Stimulated activated naive B cell treated with anti-CD40 and anti-IgM and Interleukin-4, amounts not matched to agents 10 μg/mL and 1 μg/mL and 100 μg/mL, for 72 hours (primary cell): ENCODE data around the gene HTR7.
"Not testable (repeated sequence)": the region's sequence is repeated elsewhere in the genome, so short reads cannot be mapped to it uniquely, and the experiment has no call there.

Experiments used
- ATAC-seq, 2 donors: fragments of 150-1000 bp; cut with Tn5 transposase; replicated peaks; 2 replicates each; pipeline ENCODE4 v1.10.0; 2021; ENCODE audit warnings: moderate library complexity in 1 of 2
- DNase-seq: peaks from one replicate; pipeline ENCODE4 v3.0.0; 2021
- H3K27ac Mint-ChIP-seq: one replicate; pipeline ENCODE4 v1.8.0; 2022; ENCODE audit warnings: mild to moderate bottlenecking, mixed read lengths
- H3K27me3 Mint-ChIP-seq, 2 donors: one replicate each; pipeline ENCODE4 v1.8.0; 2022; ENCODE audit warnings: mixed read lengths in 2 of 2
- H3K36me3 Mint-ChIP-seq, 2 donors: one replicate each; pipeline ENCODE4 v1.8.0; 2022; ENCODE audit warnings: mixed read lengths in 2 of 2, mild to moderate bottlenecking in 1 of 2
- H3K4me1 Mint-ChIP-seq, 2 donors: one replicate each; pipeline ENCODE4 v1.8.0; 2022; ENCODE audit warnings: mixed read lengths in 2 of 2, mild to moderate bottlenecking in 1 of 2
- H3K4me3 Mint-ChIP-seq, 2 donors: one replicate each; pipeline ENCODE4 v1.8.0; 2022; ENCODE audit warnings: mild to moderate bottlenecking in 2 of 2, mixed read lengths in 2 of 2, moderate library complexity in 1 of 2
- H3K9me3 Mint-ChIP-seq, 2 donors: one replicate each; pipeline ENCODE4 v1.8.0; 2022; ENCODE audit warnings: mixed read lengths in 2 of 2, mild to moderate bottlenecking in 1 of 2

Gene HTR7

GRCh38 chr10:90857635-90858460, at the start of gene HTR7:
HTR7 (minus strand) TSS chr10:90858039; CDS start chr10:90857671, 368 bp downstream.
- Mint-ChIP-seq H3K4me3 (peak within 1 kb of the TSS; percentile 92 to 96), H3K4me1 (peaks cover 8 to 15% of the 10 kb centered on the region in 2 donors), H3K9me3 (no peaks in the 10 kb centered on the region), H3K36me3 (peaks cover 0 to 4% of the 10 kb centered on the region in 2 donors), H3K27ac (peak within 1 kb of the TSS; percentile 93), H3K27me3 (peaks cover 21 to 34% of the 10 kb centered on the region in 2 donors)
- DNase-seq (peak; percentile 29), ATAC-seq (peak; percentile 84 to 89)

GRCh38 chr10:90906596-90906995, 48.8 kb upstream of the HTR7 start:
- Mint-ChIP-seq H3K4me3 (no peak overlapping the region), H3K4me1 (peaks cover 9 to 20% of the 10 kb centered on the region in 2 donors), H3K27ac (no peak overlapping the region), H3K27me3 (no peaks in the 10 kb centered on the region), H3K36me3 (peaks cover 15 to 24% of the 10 kb centered on the region in 2 donors), H3K9me3 (peaks cover 0 to 4% of the 10 kb centered on the region in 2 donors)
- ATAC-seq (no peak), DNase-seq (no peak)

- peaks cover 0 to 4% of the 10 kb centered on the region in 2 donors for H3K9me3 Mint-ChIP-seq
- ATAC-seq (peak; percentile 63 to 85), DNase-seq (no peak)
- H3K27me3 Mint-ChIP-seq: no peaks in the 10 kb centered on the region
- no peak overlapping the region for H3K4me3 Mint-ChIP-seq
- H3K4me1 Mint-ChIP-seq: peaks cover 6 to 14% of the 10 kb centered on the region in 2 donors
- H3K36me3 Mint-ChIP-seq: peaks cover 17 to 27% of the 10 kb centered on the region in 2 donors
- peak overlapping the region; percentile 10 for H3K27ac Mint-ChIP-seq
Observed at GRCh38 chr10:90905925-90906324, 48.1 kb upstream of the HTR7 start.

GRCh38 chr10:90896916-90897315, 39.1 kb upstream of the HTR7 start:
- H3K9me3 Mint-ChIP-seq, H3K4me3 Mint-ChIP-seq, DNase-seq, H3K27ac Mint-ChIP-seq, H3K4me1 Mint-ChIP-seq, ATAC-seq, H3K27me3 Mint-ChIP-seq: not testable (repeated sequence)
- H3K36me3 Mint-ChIP-seq: peaks cover 27 to 48% of the 10 kb centered on the region in 2 donors

DNA sequence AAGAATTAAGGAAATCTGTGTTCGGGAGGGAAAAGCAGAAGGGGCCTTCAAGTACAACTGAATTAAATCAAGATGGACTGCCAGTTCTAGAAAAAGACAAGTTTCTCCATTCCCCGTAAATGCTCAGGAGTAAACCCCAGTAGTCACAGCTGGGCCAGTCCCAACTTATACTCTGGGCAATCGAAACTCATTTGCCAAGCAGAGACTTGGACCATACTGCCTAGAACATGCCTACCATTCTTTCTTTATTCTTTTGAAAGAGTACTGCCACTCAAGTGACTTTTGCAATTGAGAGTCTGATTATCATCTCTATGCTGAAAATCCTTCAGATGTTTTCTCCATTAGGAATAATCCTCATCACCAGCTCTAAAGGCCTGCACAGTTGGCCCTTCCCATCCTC, 35.4 kb upstream of the HTR7 start:
- H3K27me3 Mint-ChIP-seq: no peaks in the 10 kb centered on the region

GRCh38 chr10:90890347-90890746, 32.5 kb upstream of the HTR7 start:
- Mint-ChIP-seq H3K27me3 (no peaks in the 10 kb centered on the region), H3K4me1 (peaks cover 0 to 2% of the 10 kb centered on the region in 2 donors), H3K9me3 (no peaks in the 10 kb centered on the region), H3K36me3 (peaks cover 38 to 63% of the 10 kb centered on the region in 2 donors), H3K27ac (no peak overlapping the region), H3K4me3 (no peak overlapping the region)
- ATAC-seq (no peak), DNase-seq (no peak)

More for the DNA sequence above, 35.4 kb upstream of the HTR7 start:
- no peaks in the 10 kb centered on the region for H3K9me3 Mint-ChIP-seq
- no peak for ATAC-seq
- no peak for DNase-seq
- H3K36me3 Mint-ChIP-seq: peaks cover 38 to 55% of the 10 kb centered on the region in 2 donors
- H3K27ac Mint-ChIP-seq: no peak overlapping the region
- no peak overlapping the region for H3K4me3 Mint-ChIP-seq
- H3K4me1 Mint-ChIP-seq: peaks cover 0 to 2% of the 10 kb centered on the region in 2 donors

GRCh38 chr10:90889636-90890035, 31.8 kb upstream of the HTR7 start:
- no peak for ATAC-seq
- Mint-ChIP-seq H3K4me3 (no peak overlapping the region), H3K36me3 (peaks cover 35 to 64% of the 10 kb centered on the region in 2 donors)

DNA sequence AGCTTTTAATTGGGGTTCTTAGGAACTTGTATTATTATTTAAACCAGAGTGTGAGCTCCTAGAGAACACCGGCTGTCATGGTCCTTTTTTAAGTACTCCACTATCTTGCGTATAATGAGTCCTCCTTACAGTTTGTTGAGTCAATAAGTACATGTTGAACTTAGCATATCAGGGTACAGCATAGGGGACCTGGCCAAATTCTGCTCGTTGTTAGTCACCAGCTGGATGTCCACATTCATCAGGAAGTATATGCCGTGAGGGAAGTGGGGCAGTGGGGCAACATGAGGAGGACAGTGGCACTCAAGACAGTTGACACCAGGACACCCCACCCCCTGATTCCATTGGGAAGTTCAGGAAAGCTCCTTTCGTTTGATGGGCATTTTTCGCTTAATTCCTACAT, 30.5 kb upstream of the HTR7 start:
- ATAC-seq: no peak
- no peak for DNase-seq
- H3K27ac Mint-ChIP-seq: no peak overlapping the region
- H3K4me3 Mint-ChIP-seq: no peak overlapping the region
- peaks cover 34 to 67% of the 10 kb centered on the region in 2 donors for H3K36me3 Mint-ChIP-seq
- H3K9me3 Mint-ChIP-seq: no peaks in the 10 kb centered on the region
- no peaks in the 10 kb centered on the region for H3K27me3 Mint-ChIP-seq
- H3K4me1 Mint-ChIP-seq: peaks cover 0 to 2% of the 10 kb centered on the region in 2 donors

More at GRCh38 chr10:90889636-90890035, 31.8 kb upstream of the HTR7 start:
- Mint-ChIP-seq H3K4me1 (peaks cover 0 to 2% of the 10 kb centered on the region in 2 donors), H3K27me3 (no peaks in the 10 kb centered on the region), H3K9me3 (no peaks in the 10 kb centered on the region), H3K27ac (no peak overlapping the region)
- no peak for DNase-seq

GRCh38 chr10:90887555-90887954, 29.7 kb upstream of the HTR7 start:
- H3K9me3 Mint-ChIP-seq: no peaks in the 10 kb centered on the region
- DNase-seq (no peak), ATAC-seq (no peak)
- peaks cover 34 to 65% of the 10 kb centered on the region in 2 donors for H3K36me3 Mint-ChIP-seq
- peaks cover 0 to 2% of the 10 kb centered on the region in 2 donors for H3K4me1 Mint-ChIP-seq
- H3K4me3 Mint-ChIP-seq: no peak overlapping the region
- no peak overlapping the region for H3K27ac Mint-ChIP-seq
- no peaks in the 10 kb centered on the region for H3K27me3 Mint-ChIP-seq

DNA sequence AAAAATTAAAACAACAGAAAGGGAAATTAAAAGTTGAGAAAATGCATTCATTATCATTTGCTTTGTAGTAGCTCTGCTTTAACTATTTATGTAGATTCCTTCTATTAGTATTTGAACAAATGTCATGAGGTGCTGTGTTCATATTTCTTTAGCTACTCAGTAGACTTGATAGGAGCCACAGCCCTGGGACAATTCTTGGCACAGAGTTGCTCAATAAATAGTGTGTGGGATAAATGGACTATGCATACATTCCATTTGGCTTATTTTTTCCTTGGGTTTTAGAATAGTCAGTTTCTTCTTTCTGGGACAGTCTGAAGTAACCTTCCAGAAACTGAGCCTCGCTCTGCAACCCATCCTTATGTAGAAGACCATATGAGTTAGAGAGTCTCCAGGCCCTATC, 27.3 kb upstream of the HTR7 start:
- ATAC-seq: no peak
- no peaks in the 10 kb centered on the region for H3K9me3 Mint-ChIP-seq
- DNase-seq: no peak

GRCh38 chr10:90884431-90884830, 26.6 kb upstream of the HTR7 start:
- H3K4me1 Mint-ChIP-seq: peaks cover 0 to 2% of the 10 kb centered on the region in 2 donors
- no peaks in the 10 kb centered on the region for H3K9me3 Mint-ChIP-seq
- no peak overlapping the region for H3K27ac Mint-ChIP-seq
- DNase-seq (no peak), ATAC-seq (no peak)
- H3K27me3 Mint-ChIP-seq: no peaks in the 10 kb centered on the region
- H3K36me3 Mint-ChIP-seq: peaks cover 25 to 51% of the 10 kb centered on the region in 2 donors
- H3K4me3 Mint-ChIP-seq: no peak overlapping the region

More for the DNA sequence above, 27.3 kb upstream of the HTR7 start:
- no peaks in the 10 kb centered on the region for H3K27me3 Mint-ChIP-seq
- no peak overlapping the region for H3K27ac Mint-ChIP-seq
- H3K4me3 Mint-ChIP-seq: no peak overlapping the region
- peaks cover 0 to 2% of the 10 kb centered on the region in 2 donors for H3K4me1 Mint-ChIP-seq
- H3K36me3 Mint-ChIP-seq: peaks cover 25 to 53% of the 10 kb centered on the region in 2 donors

- not testable (repeated sequence) for DNase-seq, H3K9me3 Mint-ChIP-seq, H3K4me3 Mint-ChIP-seq, H3K4me1 Mint-ChIP-seq, H3K27me3 Mint-ChIP-seq, ATAC-seq, H3K27ac Mint-ChIP-seq
- H3K36me3 Mint-ChIP-seq: peaks cover 21 to 46% of the 10 kb centered on the region in 2 donors
Observed at GRCh38 chr10:90880059-90880719, 22.4 kb upstream of the HTR7 start.

DNA sequence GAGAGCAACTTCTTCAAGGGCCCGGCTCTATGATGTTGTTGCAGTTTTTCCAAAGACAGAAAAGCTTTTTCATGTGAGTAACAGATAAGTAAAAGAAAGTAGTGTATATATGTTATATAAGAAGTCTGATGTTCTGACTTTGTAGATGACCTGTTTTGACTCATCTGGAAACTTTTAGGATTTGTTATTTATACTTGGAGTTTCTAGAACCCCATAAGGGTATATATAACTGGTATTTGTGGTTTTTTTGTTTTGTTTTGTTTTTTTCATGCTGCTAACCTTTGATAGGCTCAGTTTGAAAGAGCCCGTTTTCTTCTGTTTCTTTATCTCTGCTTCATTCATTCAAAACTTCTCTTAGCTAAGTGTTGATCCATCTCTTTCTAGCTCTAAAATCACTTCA, 21.2 kb upstream of the HTR7 start:
- Mint-ChIP-seq H3K4me1 (peaks cover 2 to 4% of the 10 kb centered on the region in 2 donors), H3K36me3 (peaks cover 17 to 39% of the 10 kb centered on the region in 2 donors), H3K27me3 (no peaks in the 10 kb centered on the region), H3K4me3 (no peak overlapping the region), H3K27ac (no peak overlapping the region), H3K9me3 (no peaks in the 10 kb centered on the region)
- no peak for ATAC-seq
- DNase-seq: no peak

GRCh38 chr10:90872648-90873020, 14.8 kb upstream of the HTR7 start:
- H3K4me1 Mint-ChIP-seq: peaks cover 11 to 21% of the 10 kb centered on the region in 2 donors
- H3K4me3 Mint-ChIP-seq: peak overlapping the region; percentile 96 to 97
- DNase-seq (no peak), ATAC-seq (peak in 1 of 2 donors; percentile 1)
- peaks cover 12 to 21% of the 10 kb centered on the region in 2 donors for H3K27me3 Mint-ChIP-seq
- peaks cover 15% of the 10 kb centered on the region in 2 donors for H3K36me3 Mint-ChIP-seq
- H3K9me3 Mint-ChIP-seq: peaks cover 4% of the 10 kb centered on the region in 2 donors
- H3K27ac Mint-ChIP-seq: peak overlapping the region; percentile 93
